BJ (cell line): Measurements from ENCODE around the gene TARP.

Source experiments
- CTCF ChIA-PET: fragments of 350-600 bp; formaldehyde crosslinking; extraction: SDS; loops from one replicate; lab custom pipeline; 2021; ENCODE audit warnings: antibody characterized with exemption, inconsistent platforms; lab: Yijun Ruan, JAX
- POLR2A ChIA-PET: fragments of 300-600 bp; sonication (Branson Sonifier 250); formaldehyde crosslinking; extraction: SDS; loops from one replicate; lab custom pipeline; 2021; ENCODE audit warnings: antibody characterized with exemption; lab: Charles Lee
- DNase-seq: peaks from one replicate; pipeline ENCODE4 v3.0.0-alpha.2; 2011; ENCODE audit warnings: low read depth
- H3K27me3 ChIP-seq: 2 replicates; pipeline ENCODE4 v1.6.0; 2011; ENCODE audit warnings: low read length; ENCODE audit not compliant: control insufficient read depth, insufficient read depth
- H3K36me3 ChIP-seq: 2 replicates; pipeline ENCODE4 v1.5.1; 2011; ENCODE audit warnings: low read length; ENCODE audit not compliant: control insufficient read depth, insufficient read depth
- H3K4me3 ChIP-seq: 2 replicates; pipeline ENCODE4 v1.5.1; 2011; ENCODE audit warnings: low read depth, mild to moderate bottlenecking, control low read depth, low read length
- TF ChIP-seq, protein P1 (sequence below): IDR thresholded peaks from 2 replicates; pipeline ENCODE4 v1.5.1; 2011; ENCODE audit warnings: low read depth, mild to moderate bottlenecking, control low read depth, inconsistent platforms, low read length, moderate library complexity; ENCODE audit not compliant: insufficient read depth

Gene TARP

DNA sequence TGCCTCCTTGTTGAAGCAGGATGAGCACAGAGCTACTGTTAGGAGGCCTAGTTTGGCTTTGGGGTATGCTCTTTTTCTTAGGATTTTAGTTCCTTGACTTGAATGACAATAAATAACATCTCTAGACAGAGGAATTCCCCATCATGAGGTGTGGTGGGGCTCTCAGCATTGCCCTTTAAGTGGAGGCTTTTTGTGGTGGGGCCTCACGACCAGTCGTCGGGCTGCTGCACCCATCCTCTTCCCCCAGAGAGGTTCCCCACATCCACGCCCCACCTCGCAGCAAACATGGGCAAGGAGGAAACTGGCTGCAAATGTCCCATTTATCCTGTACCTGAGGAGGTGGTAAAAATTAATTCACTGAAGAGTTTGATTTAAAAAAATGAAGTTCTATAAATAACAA, 36.1 kb upstream of the TARP start:
- ChIA-PET POLR2A (no interaction called here), CTCF (interaction anchor here (1.6 to 3.0 kb wide), 5 partner anchors 9 to 94 kb away, joined by 4 to 13 read pairs (median 6); no protein-coding TSS in a partner anchor)
- no peak overlapping the region for H3K4me3 ChIP-seq
- peaks cover 2% of the 10 kb centered on the region; the same call in 1 of the 2 replicates for H3K27me3 ChIP-seq
- no peak for DNase-seq
- no peaks in the 10 kb centered on the region for H3K36me3 ChIP-seq
- TF ChIP-seq, protein P1, sequence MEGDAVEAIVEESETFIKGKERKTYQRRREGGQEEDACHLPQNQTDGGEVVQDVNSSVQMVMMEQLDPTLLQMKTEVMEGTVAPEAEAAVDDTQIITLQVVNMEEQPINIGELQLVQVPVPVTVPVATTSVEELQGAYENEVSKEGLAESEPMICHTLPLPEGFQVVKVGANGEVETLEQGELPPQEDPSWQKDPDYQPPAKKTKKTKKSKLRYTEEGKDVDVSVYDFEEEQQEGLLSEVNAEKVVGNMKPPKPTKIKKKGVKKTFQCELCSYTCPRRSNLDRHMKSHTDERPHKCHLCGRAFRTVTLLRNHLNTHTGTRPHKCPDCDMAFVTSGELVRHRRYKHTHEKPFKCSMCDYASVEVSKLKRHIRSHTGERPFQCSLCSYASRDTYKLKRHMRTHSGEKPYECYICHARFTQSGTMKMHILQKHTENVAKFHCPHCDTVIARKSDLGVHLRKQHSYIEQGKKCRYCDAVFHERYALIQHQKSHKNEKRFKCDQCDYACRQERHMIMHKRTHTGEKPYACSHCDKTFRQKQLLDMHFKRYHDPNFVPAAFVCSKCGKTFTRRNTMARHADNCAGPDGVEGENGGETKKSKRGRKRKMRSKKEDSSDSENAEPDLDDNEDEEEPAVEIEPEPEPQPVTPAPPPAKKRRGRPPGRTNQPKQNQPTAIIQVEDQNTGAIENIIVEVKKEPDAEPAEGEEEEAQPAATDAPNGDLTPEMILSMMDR, result no peak

DNA sequence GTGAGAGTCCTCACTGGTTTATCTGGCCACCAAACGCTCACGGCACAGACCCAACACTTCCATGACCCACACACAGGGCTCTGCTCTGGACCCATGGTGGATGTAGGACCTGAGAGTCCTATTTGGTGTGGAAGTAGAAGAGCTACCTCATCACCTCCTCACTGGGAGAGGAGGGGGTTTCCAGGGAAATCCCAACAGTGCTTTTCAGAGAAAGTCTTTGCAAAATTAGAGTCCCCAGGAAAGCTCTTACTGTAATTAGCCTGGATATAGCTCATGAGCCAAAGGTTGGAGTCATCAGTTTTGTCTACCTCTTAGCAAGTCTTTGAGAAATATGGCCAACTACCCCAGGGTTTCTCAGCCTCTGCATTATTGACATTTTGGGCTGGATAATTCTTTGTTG, 34.7 kb upstream of the TARP start:
- H3K4me3 ChIP-seq, result no peak overlapping the region
- CTCF ChIA-PET, result interaction anchor here (1.1 to 3.0 kb wide), 6 partner anchors 10 to 92 kb away, joined by 3 to 13 read pairs (median 6); no protein-coding TSS in a partner anchor

DNA sequence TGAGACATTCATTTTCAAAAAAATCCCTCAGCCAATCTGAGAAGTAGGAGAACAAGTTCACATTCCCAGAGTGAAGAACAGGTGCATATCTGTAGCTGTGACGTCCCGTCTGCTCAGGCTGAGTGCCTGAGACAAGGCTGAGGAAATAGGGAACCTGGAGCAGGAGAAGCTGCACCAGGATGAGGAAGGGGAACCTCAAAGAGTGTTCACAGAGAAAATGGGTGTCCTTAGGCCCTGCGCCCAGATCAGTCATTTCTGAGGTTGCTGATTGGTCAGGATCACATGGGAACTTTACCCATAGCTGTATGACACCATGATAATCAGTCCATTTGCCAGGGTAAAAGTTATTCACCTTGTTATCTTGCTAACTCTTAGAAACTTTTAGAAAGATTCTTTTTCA, 34.2 kb upstream of the TARP start:
- Histone ChIP-seq H3K27me3 (peaks cover 4% of the 10 kb centered on the region), H3K36me3 (no peaks in the 10 kb centered on the region), H3K4me3 (no peak overlapping the region)
- TF ChIP-seq, protein P1, result no peak
- ChIA-PET CTCF (interaction anchor here (1.1 to 3.0 kb wide), 4 partner anchors 9 to 92 kb away, joined by 3 to 13 read pairs (median 7); no protein-coding TSS in a partner anchor), POLR2A (no interaction called here)
- DNase-seq, result no peak

More for the DNA sequence above, 34.7 kb upstream of the TARP start:
- Histone ChIP-seq H3K27me3 (peaks cover 5% of the 10 kb centered on the region), H3K36me3 (no peaks in the 10 kb centered on the region)
- POLR2A ChIA-PET, result no interaction called here
- no peak for DNase-seq
- TF ChIP-seq, protein P1, result no peak

DNA sequence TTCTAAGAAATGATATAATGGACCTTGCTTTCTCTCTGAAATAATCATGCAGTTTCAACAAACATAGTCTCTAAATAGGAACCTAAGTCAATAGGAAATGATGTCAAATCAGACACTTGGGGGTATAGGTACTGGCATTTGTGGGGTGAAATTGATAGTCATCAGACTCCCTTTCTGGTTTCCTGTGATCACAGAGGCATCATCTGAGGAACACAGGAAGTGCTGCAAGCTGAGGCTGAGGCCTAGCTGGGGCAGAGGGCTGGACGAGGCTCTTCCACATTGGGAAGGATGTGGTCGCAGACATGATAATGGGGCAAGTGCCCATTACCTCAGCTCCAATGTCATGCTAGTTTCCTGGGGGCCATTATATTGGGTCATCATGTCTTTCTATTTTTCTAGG, 33.5 kb upstream of the TARP start:
- TF ChIP-seq, protein P1, result no peak
- ChIA-PET CTCF (interaction anchor here (2.5 to 3.0 kb wide), 2 partner anchors 12 to 91 kb away, joined by 9 to 13 read pairs; no protein-coding TSS in a partner anchor), POLR2A (no interaction called here)
- DNase-seq, result no peak
- Histone ChIP-seq H3K27me3 (peaks cover 10% of the 10 kb centered on the region), H3K4me3 (no peak overlapping the region), H3K36me3 (no peaks in the 10 kb centered on the region)

DNA sequence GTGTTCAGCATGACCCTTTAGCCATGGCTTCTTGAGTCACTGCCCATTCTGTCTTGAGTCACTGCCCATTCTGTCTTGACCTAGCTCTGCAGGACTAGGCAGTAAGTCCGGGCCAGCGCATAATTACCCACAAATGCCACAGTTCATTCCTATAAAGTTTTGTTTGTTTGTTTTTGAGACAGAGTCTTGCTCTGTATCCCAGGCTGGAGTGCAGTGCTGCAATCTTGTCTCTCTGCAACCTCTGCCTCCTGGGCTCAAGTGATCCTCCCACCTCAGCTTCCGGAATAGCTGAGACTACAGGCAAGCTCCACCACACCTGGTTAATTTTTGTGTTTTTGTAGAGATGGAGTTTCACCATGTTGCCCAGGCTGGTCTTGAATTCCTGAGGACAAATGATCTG, 32.7 kb upstream of the TARP start:
- ChIA-PET CTCF (no interaction called here), POLR2A (no interaction called here)
- Histone ChIP-seq H3K27me3 (peaks cover 10% of the 10 kb centered on the region), H3K36me3 (no peaks in the 10 kb centered on the region), H3K4me3 (no peak overlapping the region)
- peak; percentile 63 for DNase-seq
- TF ChIP-seq, protein P1, result no peak
